MM.1S (cell line): ENCODE results near the gene TCEANC2.

Source experiments
- EZH2 ChIP-seq: fragments of 300-600 bp; sonication (generic); optimal IDR thresholded peaks from 2 replicates; pipeline ENCODE3; 2017; ENCODE audit warnings: low read depth, mild to moderate bottlenecking, antibody characterized with exemption, low read length, mixed read lengths
- TF ChIP-seq, protein P1 (sequence below): fragments of 300-600 bp; sonication (generic); IDR thresholded peaks from 2 replicates; pipeline ENCODE4 v1.5.1; 2016; ENCODE audit warnings: antibody characterized with exemption, low read length, mixed read lengths

DNA sequence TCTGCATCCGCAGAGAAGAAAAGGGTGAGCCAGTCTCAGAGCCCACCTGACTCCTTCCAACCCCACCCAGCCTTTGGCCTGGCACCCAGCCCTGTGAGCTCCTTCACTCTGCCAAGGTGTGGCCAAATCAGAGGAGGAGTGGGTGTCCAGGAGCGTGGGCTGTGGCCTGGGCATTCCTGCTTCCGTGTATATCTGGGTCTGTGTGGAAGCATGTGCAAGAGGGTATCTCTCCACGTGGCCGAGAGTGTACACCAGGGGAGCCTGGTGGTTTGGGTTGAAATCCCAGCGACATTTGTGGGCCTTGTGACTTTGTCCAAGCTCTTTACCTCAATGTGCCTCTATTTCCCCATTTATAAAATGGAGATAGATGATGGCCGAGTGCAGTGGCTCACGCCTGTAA is 69.6 kb downstream of the TCEANC2 start:
- TF ChIP-seq EZH2: no peak
- TF ChIP-seq, protein P1, sequence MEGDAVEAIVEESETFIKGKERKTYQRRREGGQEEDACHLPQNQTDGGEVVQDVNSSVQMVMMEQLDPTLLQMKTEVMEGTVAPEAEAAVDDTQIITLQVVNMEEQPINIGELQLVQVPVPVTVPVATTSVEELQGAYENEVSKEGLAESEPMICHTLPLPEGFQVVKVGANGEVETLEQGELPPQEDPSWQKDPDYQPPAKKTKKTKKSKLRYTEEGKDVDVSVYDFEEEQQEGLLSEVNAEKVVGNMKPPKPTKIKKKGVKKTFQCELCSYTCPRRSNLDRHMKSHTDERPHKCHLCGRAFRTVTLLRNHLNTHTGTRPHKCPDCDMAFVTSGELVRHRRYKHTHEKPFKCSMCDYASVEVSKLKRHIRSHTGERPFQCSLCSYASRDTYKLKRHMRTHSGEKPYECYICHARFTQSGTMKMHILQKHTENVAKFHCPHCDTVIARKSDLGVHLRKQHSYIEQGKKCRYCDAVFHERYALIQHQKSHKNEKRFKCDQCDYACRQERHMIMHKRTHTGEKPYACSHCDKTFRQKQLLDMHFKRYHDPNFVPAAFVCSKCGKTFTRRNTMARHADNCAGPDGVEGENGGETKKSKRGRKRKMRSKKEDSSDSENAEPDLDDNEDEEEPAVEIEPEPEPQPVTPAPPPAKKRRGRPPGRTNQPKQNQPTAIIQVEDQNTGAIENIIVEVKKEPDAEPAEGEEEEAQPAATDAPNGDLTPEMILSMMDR: no peak
